Left lung (tissue), 10 donors: ENCODE measurements around the gene CEP85. TPM values are rescaled to one million over a fixed set of nuclear protein-coding genes. Genes with fewer than 3 reads are reported as not detected.

Experiments used
- ATAC-seq: fragments of 200-7000 bp; cut with Tn5 transposase; one replicate; pipeline ENCODE4 v1.9.1; 2020; ENCODE audit warnings: moderate library complexity
- DNase-seq, 4 donors: peaks; one replicate each; pipeline ENCODE4 v3.0.0-alpha.2; 2013 to 2020
- H3K27ac ChIP-seq, 2 donors: fragments of 200-600 bp; sonication (generic) in 1 of 2; one replicate each; pipeline versions ENCODE4 v1.5.0 to v1.8.0; 2020 to 2021
- H3K27me3 ChIP-seq, 2 donors: fragments of 200-600 bp; sonication (generic) in 1 of 2; one replicate each; pipeline versions ENCODE4 v1.5.0 to v1.8.0; 2020 to 2021
- H3K36me3 ChIP-seq, 2 donors: fragments of 200-600 bp; sonication (generic) in 1 of 2; one replicate each; pipeline versions ENCODE4 v1.5.0 to v1.8.0; 2020 to 2021
- H3K4me1 ChIP-seq, 2 donors: fragments of 200-600 bp; one replicate each; pipeline ENCODE4 v1.8.0; 2021
- H3K4me3 ChIP-seq, 2 donors: fragments of 200-600 bp; sonication (generic) in 1 of 2; one replicate each; pipeline versions ENCODE4 v1.5.0 to v1.8.0; 2020 to 2021; ENCODE audit warnings: mild to moderate bottlenecking in 1 of 2
- H3K9me3 ChIP-seq, 2 donors: fragments of 200-600 bp; sonication (generic) in 1 of 2; one replicate each; pipeline versions ENCODE4 v1.5.0 to v1.8.0; 2020 to 2021
- CTCF ChIP-seq, 2 donors: fragments of 200-600 bp; sonication (generic) in 1 of 2; IDR thresholded peaks; one replicate each; pipeline versions ENCODE4 v1.5.0 to v1.8.0; 2021; ENCODE audit warnings: antibody characterized with exemption in 2 of 2
- intact Hi-C, 2 donors: fragments of 100-400 bp; cut with DNase I; formaldehyde crosslinking; loops; one replicate each; pipeline versions ENCODE4 v1.11.2 to v1.14.2; 2022
- polyA plus RNA-seq, 6 donors: library from polyadenylated mRNA; unstranded; fragments of 120-200 nt; gene quantifications; one replicate each; pipeline ENCODE4 v1.2.1, GENCODE V29; 2013; ENCODE audit not compliant: insufficient read length in 6 of 6
- total RNA-seq, 2 donors: library from RNA; stranded (reverse); fragmentation: NEBNext Ultra II Directional; extraction: Animal tissue kit (Norgen Biotek cat#: 25700); gene quantifications; one replicate each; pipeline ENCODE4 v1.2.1, GENCODE V29; 2021
- donor health status: DM: no; HTN: yes; CAD: no.
- donor health status: DM: no; HTN: no; CAD: no.

Gene CEP85
- total and polyA plus RNA-seq, 8 donors, result 12.1 to 24.8 (median 20.9) TPM

GRCh38 chr1:26286064-26286416 is 52.0 kb downstream of the CEP85 start:
- no peaks in the 10 kb centered on the region for H3K9me3 ChIP-seq
- H3K27me3 ChIP-seq, result no peaks in the 10 kb centered on the region
- H3K36me3 ChIP-seq, result peaks cover 0 to 33% of the 10 kb centered on the region in 2 donors
- TF ChIP-seq CTCF (IDR thresholded peaks at IDR 0.05), result no peak
- intact Hi-C loops, result no loop called here
- peaks cover 12 to 100% of the 10 kb centered on the region in 2 donors for H3K4me1 ChIP-seq
- peak overlapping the region in 1 of 2 donors; percentile 98 for H3K27ac ChIP-seq
- no peak for ATAC-seq
- DNase-seq, result no peak
- no peak overlapping the region for H3K4me3 ChIP-seq

GRCh38 chr1:26287033-26287711 is 53.2 kb downstream of the CEP85 start:
- peaks cover 6 to 100% of the 10 kb centered on the region in 2 donors for H3K4me1 ChIP-seq
- peak; percentile 3 for ATAC-seq

GRCh38 chr1:26287811-26288210 is 53.8 kb downstream of the CEP85 start:
- intact Hi-C loops, result no loop called here

More at GRCh38 chr1:26287033-26287711, 53.2 kb downstream of the CEP85 start:
- no peaks in the 10 kb centered on the region for H3K9me3 ChIP-seq
- peak overlapping the region in 1 of 2 donors; percentile 98 for H3K27ac ChIP-seq
- TF ChIP-seq CTCF (IDR thresholded peaks at IDR 0.05), result no peak
- intact Hi-C loops, result no loop called here
- no peaks in the 10 kb centered on the region for H3K27me3 ChIP-seq
- no peak overlapping the region for H3K4me3 ChIP-seq
- no peak for DNase-seq
- H3K36me3 ChIP-seq, result peaks cover 0 to 22% of the 10 kb centered on the region in 2 donors

GRCh38 chr1:26288311-26288941 is 54.4 kb downstream of the CEP85 start:
- no peak for TF ChIP-seq CTCF (IDR thresholded peaks at IDR 0.05)
- Histone ChIP-seq H3K27me3 (no peaks in the 10 kb centered on the region), H3K36me3 (peaks cover 0 to 9% of the 10 kb centered on the region in 2 donors), H3K4me3 (no peak overlapping the region), H3K4me1 (peaks cover 6 to 95% of the 10 kb centered on the region in 2 donors), H3K27ac (peak overlapping the region; percentile 67 to 98), H3K9me3 (no peaks in the 10 kb centered on the region)
- ATAC-seq, result peak; percentile 3
- DNase-seq, result no peak
- intact Hi-C loops, result no loop called here

More at GRCh38 chr1:26287811-26288210, 53.8 kb downstream of the CEP85 start:
- peaks cover 0 to 16% of the 10 kb centered on the region in 2 donors for H3K36me3 ChIP-seq
- H3K4me1 ChIP-seq, result peaks cover 6 to 100% of the 10 kb centered on the region in 2 donors
- H3K27ac ChIP-seq, result peak overlapping the region; percentile 67 to 98
- ATAC-seq (no peak), DNase-seq (no peak)
- no peaks in the 10 kb centered on the region for H3K27me3 ChIP-seq
- no peaks in the 10 kb centered on the region for H3K9me3 ChIP-seq
- no peak for TF ChIP-seq CTCF (IDR thresholded peaks at IDR 0.05)
- H3K4me3 ChIP-seq, result no peak overlapping the region
